Ishikawa (cell line): ENCODE data around the gene PRR14L.

ENCODE experiments used
- CEBPB ChIP-seq: IDR thresholded peaks from 2 replicates; pipeline ENCODE4 v1.6.1; 2012
- CREB1 ChIP-seq: IDR thresholded peaks from 2 replicates; pipeline ENCODE4 v1.6.1; 2012; ENCODE audit warnings: low read depth
- EGR1 ChIP-seq: IDR thresholded peaks from 2 replicates; pipeline ENCODE4 v1.6.1; 2012
- EP300 ChIP-seq: IDR thresholded peaks from 2 replicates; pipeline ENCODE4 v1.6.1; 2012; ENCODE audit warnings: borderline replicate concordance
- FOXM1 ChIP-seq: IDR thresholded peaks from 2 replicates; pipeline ENCODE4 v1.6.1; 2012; ENCODE audit warnings: low read depth, borderline replicate concordance
- MAX ChIP-seq: IDR thresholded peaks from 2 replicates; pipeline ENCODE4 v1.6.1; 2012
- NFIC ChIP-seq: IDR thresholded peaks from 2 replicates; pipeline ENCODE4 v1.6.1; 2012
- RAD21 ChIP-seq: IDR thresholded peaks from 2 replicates; pipeline ENCODE4 v1.6.1; 2012; ENCODE audit warnings: low read depth
- REST ChIP-seq: IDR thresholded peaks from 2 replicates; pipeline ENCODE4 v1.6.1; 2012; ENCODE audit warnings: low read depth, mild to moderate bottlenecking
- TAF1 ChIP-seq: IDR thresholded peaks from 2 replicates; pipeline ENCODE4 v1.6.1; 2012; ENCODE audit warnings: low read depth, mild to moderate bottlenecking
- TCF12 ChIP-seq: IDR thresholded peaks from 2 replicates; pipeline ENCODE4 v1.6.1; 2012; ENCODE audit warnings: low read depth
- TEAD4 ChIP-seq: IDR thresholded peaks from 2 replicates; pipeline ENCODE4 v1.6.1; 2012
- USF1 ChIP-seq: IDR thresholded peaks from 2 replicates; pipeline ENCODE4 v1.6.1; 2012
- YY1 ChIP-seq: IDR thresholded peaks from 2 replicates; pipeline ENCODE4 v1.6.1; 2012; ENCODE audit warnings: low read depth
- ZBTB7A ChIP-seq: IDR thresholded peaks from 2 replicates; pipeline ENCODE4 v1.6.1; 2012; ENCODE audit warnings: low read depth

Gene PRR14L

GRCh38 chr22:31737932-31738331 lies 12.0 kb downstream of the PRR14L start:
- no peak for TF ChIP-seq CREB1
- no peak for TF ChIP-seq YY1
- TF ChIP-seq TEAD4: no peak
- no peak for TF ChIP-seq REST
- no peak for TF ChIP-seq CEBPB
- TF ChIP-seq RAD21: no peak
- TF ChIP-seq ZBTB7A: no peak
- TF ChIP-seq EP300: no peak
- TF ChIP-seq TAF1: no peak
- TF ChIP-seq FOXM1: no peak
- TF ChIP-seq USF1: no peak
- no peak for TF ChIP-seq TCF12
- no peak for TF ChIP-seq NFIC
- TF ChIP-seq EGR1: no peak

- TF ChIP-seq YY1: no peak
- no peak for TF ChIP-seq NFIC
- TF ChIP-seq CEBPB: no peak
- no peak for TF ChIP-seq ZBTB7A
- TF ChIP-seq RAD21: no peak
- no peak for TF ChIP-seq EGR1
- no peak for TF ChIP-seq USF1
- no peak for TF ChIP-seq MAX
- TF ChIP-seq FOXM1: no peak
- TF ChIP-seq EP300: no peak
- no peak for TF ChIP-seq TEAD4
- TF ChIP-seq TAF1: no peak
- no peak for TF ChIP-seq REST
- no peak for TF ChIP-seq CREB1
- TF ChIP-seq TCF12: no peak
Measured at GRCh38 chr22:31736458-31736857, 13.5 kb downstream of the PRR14L start.

GRCh38 chr22:31734512-31734911 lies 15.4 kb downstream of the PRR14L start:
- TF ChIP-seq ZBTB7A: no peak
- TF ChIP-seq REST: no peak
- peak; percentile 40; the same call in 1 of the 2 replicates for TF ChIP-seq TEAD4
- TF ChIP-seq CEBPB: no peak
- TF ChIP-seq MAX: no peak

- TF ChIP-seq EP300 (no peak), MAX (no peak), CEBPB (no peak), FOXM1 (no peak), TEAD4 (no peak)
Measured at GRCh38 chr22:31733580-31734079, 16.3 kb downstream of the PRR14L start.

GRCh38 chr22:31732089-31732829 lies 17.7 kb downstream of the PRR14L start:
- TF ChIP-seq TEAD4 (no peak), CEBPB (no peak), ZBTB7A (no peak), CREB1 (no peak), RAD21 (no peak), TCF12 (no peak)
